Activated CD4-positive, alpha-beta T cell treated with anti-CD3 and anti-CD28 coated beads, Interleukin-2, amount 50 U/mL, for 1 hour (primary cell): Measurements from ENCODE around the gene ZGPAT.

Source experiments
- DNase-seq: peaks from one replicate; pipeline ENCODE4 v3.0.0-alpha.2; 2020

ZGPAT gene

GRCh38 chr20:63734111-63734945 is 26.5 kb downstream of the ZGPAT start:
- no peak for DNase-seq

- no peak for DNase-seq
Measured at GRCh38 chr20:63734946-63735858, 27.4 kb downstream of the ZGPAT start.

- DNase-seq, result peak; percentile 79
Measured at GRCh38 chr20:63735859-63736718, 28.2 kb downstream of the ZGPAT start, which contains the start of gene LIME1. Gene LIME1, plus strand, starts transcription at chr20:63736664. Its CDS starts 886 bp downstream, at chr20:63737550.

- peak; percentile 59 for DNase-seq
Measured at GRCh38 chr20:63736893-63737694, 29.3 kb downstream of the ZGPAT start.

GRCh38 chr20:63737695-63737944 is 29.8 kb downstream of the ZGPAT start:
- DNase-seq, result no peak

GRCh38 chr20:63737945-63738686 is 30.3 kb downstream of the ZGPAT start:
- peak; percentile 39 for DNase-seq

GRCh38 chr20:63738687-63739129 is 30.9 kb downstream of the ZGPAT start:
- DNase-seq, result peak; percentile 33

- DNase-seq, result peak; percentile 52
Measured at GRCh38 chr20:63739130-63740069, 31.6 kb downstream of the ZGPAT start, which contains the start of gene SLC2A4RG. Gene SLC2A4RG, plus strand, starts transcription at chr20:63739776. Its CDS starts 137 bp downstream, at chr20:63739913.

GRCh38 chr20:63740070-63740626 is 32.3 kb downstream of the ZGPAT start:
- peak; percentile 38 for DNase-seq

GRCh38 chr20:63740627-63741353 is 33.0 kb downstream of the ZGPAT start:
- peak; percentile 37 for DNase-seq

- no peak for DNase-seq
Measured at GRCh38 chr20:63741354-63741675, 33.5 kb downstream of the ZGPAT start.

- DNase-seq, result no peak
Measured at GRCh38 chr20:63741676-63742380, 34.0 kb downstream of the ZGPAT start.

GRCh38 chr20:63742381-63743024 is 34.7 kb downstream of the ZGPAT start:
- no peak for DNase-seq

GRCh38 chr20:63743210-63743970 is 35.6 kb downstream of the ZGPAT start:
- no peak for DNase-seq

- no peak for DNase-seq
Measured at GRCh38 chr20:63744158-63744557, 36.3 kb downstream of the ZGPAT start.

GRCh38 chr20:63744574-63745423 is 37.0 kb downstream of the ZGPAT start:
- no peak for DNase-seq
